Measurements from ENCODE around the gene ZNF451. TPM values are rescaled to one million over a fixed set of nuclear protein-coding genes. Genes with fewer than 3 reads are reported as not detected.

ZNF451 gene
- total RNA-seq, 1 experiment from 2014 or later, result 72.2 TPM

- H3K27me3 ChIP-seq (replicated peaks; ENCODE audit: insufficient read depth, low read depth, low read length, poor library complexity), result no peaks in the 10 kb centered on the region
- intact Hi-C loops (cut with micrococcal nuclease; ENCODE audit: unreplicated experiment), result no loop called here
- CTCF ChIA-PET, result interaction anchor here (0.6 kb wide), 1 partner anchor 111 kb away, joined by 5 read pairs; no protein-coding TSS in a partner anchor
- DNase-seq (ENCODE audit: low spot score), result no peak
- POLR2A ChIA-PET (ENCODE audit: low non-redundant PET), result no interaction called here
- H3K4me1 ChIP-seq (ENCODE audit: insufficient read depth, low read length, poor library complexity, severe bottlenecking), result no peaks in the 10 kb centered on the region
- H3K9me3 ChIP-seq (ENCODE audit: low read depth, low read length, poor library complexity, severe bottlenecking), result no peaks in the 10 kb centered on the region
- H3K4me3 ChIP-seq (ENCODE audit: low read depth, low read length, poor library complexity, severe bottlenecking), result no peak overlapping the region
- H3K36me3 ChIP-seq (ENCODE audit: insufficient read depth, low read length, poor library complexity, severe bottlenecking), result peaks cover 33% of the 10 kb centered on the region
- no peak overlapping the region for H3K27ac ChIP-seq (ENCODE audit: low read depth, low read length, poor library complexity, severe bottlenecking)
- TF ChIP-seq EZH2 (IDR thresholded peaks at IDR 0.05; ENCODE audit: borderline replicate concordance, low read depth, low read length, poor library complexity, severe bottlenecking), result no peak
- no peak for TF ChIP-seq CTCF (conservative IDR thresholded peaks at IDR 0.05; ENCODE audit: low read depth, low read length)
- no TSS peak for BruUV-seq (replicated peaks)
These were observed 58.2 kb downstream of the ZNF451 start for GRCh38 chr6:57147955-57148858.

DNA sequence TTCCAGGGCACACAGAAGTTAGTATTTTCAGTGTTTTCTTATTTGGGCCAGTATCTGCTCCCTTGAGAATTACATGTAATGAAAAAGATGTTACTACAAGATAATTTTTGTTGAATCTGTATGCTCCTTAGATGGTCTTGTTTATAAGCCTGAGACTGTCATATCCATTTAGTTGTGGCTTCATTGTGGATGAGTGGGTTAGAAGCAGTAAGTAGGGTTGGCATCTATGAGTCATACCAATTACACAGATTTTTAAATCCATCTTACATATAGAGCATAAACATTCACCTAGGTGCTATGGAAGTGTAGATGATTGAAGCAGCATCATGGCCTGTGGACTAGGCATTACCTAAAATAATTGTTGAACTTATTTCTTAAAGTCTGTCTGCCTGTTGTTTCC is 68.7 kb downstream of the ZNF451 start:
- Histone ChIP-seq H3K36me3 (ENCODE audit: insufficient read depth, low read length, poor library complexity, severe bottlenecking) (peaks cover 18% of the 10 kb centered on the region), H3K4me1 (ENCODE audit: insufficient read depth, low read length, poor library complexity, severe bottlenecking) (no peaks in the 10 kb centered on the region), H3K4me3 (ENCODE audit: low read depth, low read length, poor library complexity, severe bottlenecking) (no peak overlapping the region), H3K27me3 (replicated peaks; ENCODE audit: insufficient read depth, low read depth, low read length, poor library complexity) (no peaks in the 10 kb centered on the region), H3K27ac (ENCODE audit: low read depth, low read length, poor library complexity, severe bottlenecking) (no peak overlapping the region), H3K9me3 (ENCODE audit: low read depth, low read length, poor library complexity, severe bottlenecking) (no peaks in the 10 kb centered on the region)
- intact Hi-C loops (cut with micrococcal nuclease; ENCODE audit: unreplicated experiment), result no loop called here
- CTCF ChIA-PET, result no interaction called here
- BruUV-seq (replicated peaks), result no TSS peak
- DNase-seq (ENCODE audit: low spot score), result no peak
- POLR2A ChIA-PET (ENCODE audit: low non-redundant PET), result no interaction called here
- TF ChIP-seq CTCF (conservative IDR thresholded peaks at IDR 0.05; ENCODE audit: low read depth, low read length) (no peak), EZH2 (IDR thresholded peaks at IDR 0.05; ENCODE audit: borderline replicate concordance, low read depth, low read length, poor library complexity, severe bottlenecking) (no peak)

- Histone ChIP-seq H3K9me3 (ENCODE audit: low read depth, low read length, poor library complexity, severe bottlenecking) (peaks cover 4% of the 10 kb centered on the region), H3K4me1 (ENCODE audit: insufficient read depth, low read length, poor library complexity, severe bottlenecking) (no peaks in the 10 kb centered on the region), H3K4me3 (ENCODE audit: low read depth, low read length, poor library complexity, severe bottlenecking) (no peak overlapping the region), H3K36me3 (ENCODE audit: insufficient read depth, low read length, poor library complexity, severe bottlenecking) (peaks cover 18% of the 10 kb centered on the region), H3K27me3 (replicated peaks; ENCODE audit: insufficient read depth, low read depth, low read length, poor library complexity) (no peaks in the 10 kb centered on the region), H3K27ac (ENCODE audit: low read depth, low read length, poor library complexity, severe bottlenecking) (no peak overlapping the region)
- no peak for TF ChIP-seq CTCF (conservative IDR thresholded peaks at IDR 0.05; ENCODE audit: low read depth, low read length)
- TF ChIP-seq EZH2 (IDR thresholded peaks at IDR 0.05; ENCODE audit: borderline replicate concordance, low read depth, low read length, poor library complexity, severe bottlenecking), result no peak
- POLR2A ChIA-PET (ENCODE audit: low non-redundant PET), result no interaction called here
- BruUV-seq (replicated peaks), result no TSS peak
- no peak for DNase-seq (ENCODE audit: low spot score)
- CTCF ChIA-PET, result no interaction called here
- intact Hi-C loops (cut with micrococcal nuclease; ENCODE audit: unreplicated experiment), result no loop called here
These were observed 69.1 kb downstream of the ZNF451 start for GRCh38 chr6:57159127-57159526.

Measured in A673 (cell line).